H54 (cell line): Measurements from ENCODE around the gene PTPRD.
A peak's percentile ranks its signal among the peaks of the same experiment; 100 is the strongest.

ENCODE experiments used
- DNase-seq: peaks from one replicate; pipeline ENCODE4 v3.0.0; 2011; ENCODE audit warnings: low spot score, mixed read lengths; ENCODE audit not compliant: insufficient read length
- FAIRE-seq: peaks from 3 replicates; lab custom pipeline; 2011; peaks lifted over from hg19 to GRCh38; lab: Jason Lieb, UNC
- POLR2A ChIP-seq: IDR thresholded peaks from 2 replicates; pipeline ENCODE4 v1.6.1; 2011; ENCODE audit warnings: low read depth, mild to moderate bottlenecking, low read length

The PTPRD gene

GRCh38 chr9:9216934-9217333, 1395.9 kb downstream of the PTPRD start:
- no peak for TF ChIP-seq POLR2A
- DNase-seq (no peak), FAIRE-seq (no peak)

- FAIRE-seq, result no peak
- TF ChIP-seq POLR2A, result no peak
- DNase-seq, result no peak
These were observed 1397.8 kb downstream of the PTPRD start for GRCh38 chr9:9215050-9215449.

DNA sequence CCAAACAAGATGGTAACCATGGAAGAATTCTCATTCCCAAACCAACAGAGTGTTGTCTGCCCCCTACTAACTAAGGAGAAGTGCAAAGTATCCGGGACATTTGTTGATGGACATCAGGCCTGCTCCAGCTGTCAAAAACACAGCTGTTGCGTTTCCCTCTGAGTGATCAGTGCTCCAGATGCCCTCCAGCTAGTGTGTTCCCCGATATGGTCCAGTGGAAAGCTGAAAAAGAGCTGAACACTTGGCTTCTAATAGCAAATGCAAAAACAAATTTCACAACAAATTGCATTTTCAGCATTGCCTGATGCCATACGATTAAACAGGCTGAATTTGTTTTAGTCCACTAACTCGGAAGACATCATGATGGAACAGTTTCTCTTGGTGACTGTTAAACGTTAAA, 1398.7 kb downstream of the PTPRD start:
- no peak for DNase-seq
- no peak for TF ChIP-seq POLR2A
- FAIRE-seq, result no peak

GRCh38 chr9:9212963-9213362, 1399.8 kb downstream of the PTPRD start:
- no peak for DNase-seq
- no peak for FAIRE-seq
- TF ChIP-seq POLR2A, result no peak

DNA sequence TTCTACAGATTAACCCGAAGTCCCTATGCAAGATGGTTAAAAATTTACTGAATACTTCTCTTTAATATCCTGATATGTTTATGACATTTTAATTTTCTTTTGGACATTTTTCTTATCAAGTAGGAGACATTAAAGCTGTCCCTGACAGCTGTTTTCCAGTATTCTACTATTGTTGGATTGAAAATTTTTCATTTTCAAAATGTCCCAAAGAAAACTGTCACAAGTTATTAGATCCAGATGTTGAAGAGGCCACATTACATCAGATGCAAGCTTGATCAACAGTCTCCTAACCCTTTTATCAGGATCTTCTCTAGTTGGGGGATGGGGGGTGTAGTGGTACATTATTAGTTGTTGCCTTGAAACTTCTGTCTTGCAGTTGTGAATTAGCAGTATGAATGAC, 1410.5 kb downstream of the PTPRD start:
- FAIRE-seq, result no peak
- TF ChIP-seq POLR2A, result no peak
- no peak for DNase-seq

- TF ChIP-seq POLR2A, result no peak
- DNase-seq, result no peak
- no peak for FAIRE-seq
These were observed 1426.7 kb downstream of the PTPRD start for GRCh38 chr9:9186086-9186485.

DNA sequence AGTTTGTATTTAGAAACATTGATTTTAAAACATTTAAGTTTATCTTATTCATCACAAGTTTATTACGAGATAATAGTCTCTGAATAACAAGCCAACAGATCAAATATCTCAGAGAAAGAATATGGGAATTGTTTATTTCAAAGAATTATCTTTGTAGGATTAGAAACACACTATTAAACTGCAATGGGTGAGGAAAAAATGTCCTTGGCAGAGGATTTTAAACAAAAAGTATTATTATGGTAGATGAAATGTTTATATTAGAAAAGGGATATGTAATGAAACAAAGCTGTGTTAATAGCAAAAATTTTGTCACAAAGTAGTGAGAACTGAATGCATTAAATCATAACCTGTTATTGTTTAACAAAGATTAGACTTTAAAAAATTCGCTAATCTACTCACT, 1430.4 kb downstream of the PTPRD start:
- DNase-seq (no peak), FAIRE-seq (no peak)
- no peak for TF ChIP-seq POLR2A

DNA sequence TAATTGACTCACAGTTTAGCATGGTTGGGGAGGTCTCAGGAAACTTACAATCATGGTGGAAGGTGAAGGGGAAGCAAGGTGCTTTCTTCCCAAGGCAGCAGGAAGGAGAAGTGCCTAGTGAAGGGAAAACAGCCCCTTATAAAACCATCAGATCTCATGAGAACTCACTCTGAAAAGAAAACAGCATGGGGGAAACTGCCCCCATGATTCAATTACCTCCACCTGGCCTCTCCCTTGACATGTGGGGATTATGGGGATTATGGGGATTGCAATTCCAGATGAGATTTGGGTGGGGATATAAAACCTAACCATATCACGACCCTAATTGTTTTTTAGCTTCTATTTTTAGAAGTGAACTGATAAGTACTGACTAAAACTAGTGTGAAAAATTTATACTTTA, 1435.7 kb downstream of the PTPRD start:
- DNase-seq, result no peak
- no peak for TF ChIP-seq POLR2A
- no peak for FAIRE-seq

DNA sequence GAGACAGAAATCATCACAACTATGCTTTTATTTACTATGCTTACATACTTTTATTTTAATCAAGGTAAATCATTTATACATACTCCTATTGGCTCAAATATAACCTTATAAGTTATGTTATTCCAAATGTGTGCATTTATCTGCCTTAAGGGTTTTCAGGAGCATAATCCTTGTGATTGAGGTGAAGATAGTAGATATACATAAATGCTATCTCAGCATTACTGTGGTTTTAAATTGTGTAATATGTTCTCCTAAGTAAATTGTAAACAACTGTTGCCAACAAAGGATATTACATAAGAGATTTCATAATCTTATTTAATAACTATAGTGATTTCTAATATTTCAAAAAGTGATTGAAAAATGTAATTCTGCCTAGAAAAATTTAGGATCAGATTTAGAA, 1438.4 kb downstream of the PTPRD start:
- no peak for DNase-seq
- TF ChIP-seq POLR2A, result no peak
- no peak for FAIRE-seq

DNA sequence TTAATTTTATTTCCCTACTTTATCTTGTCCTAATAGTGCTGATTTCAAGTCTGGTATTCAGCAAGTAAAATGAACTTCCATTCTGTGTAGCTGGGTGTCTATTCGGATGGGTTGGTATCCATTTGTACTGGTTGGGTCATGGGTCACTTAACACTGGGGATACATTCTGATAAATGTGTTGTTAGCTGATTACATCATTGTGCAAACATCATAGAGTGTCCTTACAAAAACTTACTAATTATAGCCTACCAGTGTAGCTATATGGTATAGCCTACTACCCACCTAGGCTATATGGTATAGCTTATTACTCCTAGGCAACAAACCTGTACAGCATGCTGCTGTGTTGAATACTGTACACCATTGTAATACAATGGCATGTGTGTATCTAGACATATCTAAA, 1439.5 kb downstream of the PTPRD start:
- TF ChIP-seq POLR2A, result no peak
- DNase-seq (no peak), FAIRE-seq (no peak)

DNA sequence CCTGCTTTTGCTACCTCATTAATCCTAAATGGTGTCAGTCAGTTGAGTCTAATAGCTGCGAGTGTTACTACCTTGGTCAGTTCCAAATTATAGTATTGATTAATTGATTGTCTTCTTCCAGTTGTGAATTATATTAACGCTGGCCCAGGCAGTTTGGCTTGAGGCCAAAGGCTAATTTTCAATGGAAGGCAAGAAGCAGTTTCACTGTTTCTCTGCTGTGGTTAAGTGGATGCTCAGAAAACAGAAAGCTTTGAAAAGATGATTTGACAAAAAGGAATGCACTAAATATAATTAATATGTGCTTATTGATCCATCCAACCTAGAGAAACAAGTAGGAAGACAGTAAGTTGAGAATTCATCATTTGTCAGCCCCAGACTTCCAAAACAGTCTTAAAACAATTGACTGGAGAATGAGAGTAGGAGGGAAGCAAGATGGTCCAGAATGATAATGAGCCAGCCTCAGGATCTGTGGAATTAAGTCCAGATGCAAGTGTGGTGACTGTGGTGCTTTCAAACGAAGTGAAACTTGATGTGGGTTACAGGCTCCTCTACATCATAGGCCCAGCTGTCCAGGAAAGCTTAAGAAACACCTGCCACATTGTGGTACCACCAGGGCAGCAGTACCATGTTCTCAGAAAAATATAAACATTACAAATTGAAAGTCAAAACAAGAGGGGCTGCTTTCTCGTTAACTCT, 1442.2 kb downstream of the PTPRD start:
- TF ChIP-seq POLR2A, result no peak
- DNase-seq (no peak), FAIRE-seq (no peak)

- no peak for TF ChIP-seq POLR2A
- FAIRE-seq (no peak), DNase-seq (no peak)
These were observed 1470.8 kb downstream of the PTPRD start for GRCh38 chr9:9142001-9142400.

GRCh38 chr9:9133526-9133925, 1479.3 kb downstream of the PTPRD start:
- no peak for TF ChIP-seq POLR2A
- FAIRE-seq (no peak), DNase-seq (no peak)

- no peak for TF ChIP-seq POLR2A
- DNase-seq, result no peak
- FAIRE-seq, result peak; percentile 52
These were observed 1488.2 kb downstream of the PTPRD start for GRCh38 chr9:9124616-9125015.

DNA sequence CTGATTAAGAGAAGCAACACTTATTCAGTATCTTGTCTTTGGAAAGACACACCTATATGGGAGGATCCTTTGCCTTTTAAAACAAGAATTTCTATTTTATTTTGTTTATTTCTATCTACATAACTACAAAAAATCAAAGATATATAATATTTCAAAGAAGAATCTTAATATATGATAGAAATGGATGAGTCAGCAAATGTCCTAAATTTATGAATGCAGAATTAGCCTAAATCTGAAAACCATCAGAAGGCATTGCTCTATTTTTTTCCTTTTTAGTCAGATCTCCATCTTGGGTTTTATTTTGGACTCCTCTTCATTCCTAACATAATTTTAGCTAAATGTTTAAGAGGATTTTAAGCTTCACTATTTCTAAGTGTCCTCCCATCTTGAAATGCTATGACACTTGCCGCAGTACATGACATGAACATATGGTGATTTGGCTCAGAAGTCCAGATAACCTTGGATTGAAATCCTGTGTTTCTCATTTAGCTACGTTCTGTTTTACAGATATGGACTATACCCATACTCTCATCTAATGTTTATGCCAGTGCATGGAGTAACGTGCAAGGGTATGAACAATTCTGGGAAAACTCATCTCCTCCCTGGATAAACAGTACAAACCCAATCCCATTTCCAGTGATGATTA, 1490.4 kb downstream of the PTPRD start:
- TF ChIP-seq POLR2A, result no peak
- FAIRE-seq (no peak), DNase-seq (no peak)
